HepG2 (cell line): Measurements from ENCODE around the gene SLC13A5. TPM values are rescaled to one million over a fixed set of nuclear protein-coding genes. Genes with fewer than 3 reads are reported as not detected.

Source experiments
- CEBPZ ChIP-seq: IDR thresholded peaks from 2 replicates; pipeline ENCODE4 v1.6.1; 2012; ENCODE audit warnings: low read length, improper control_type of control experiment
- CREM ChIP-seq, 2 experiments: sonication (generic) in 1 of 2; formaldehyde crosslinking in 1 of 2; IDR thresholded peaks; 2 replicates each; pipeline versions ENCODE4 v1.4.0 to v1.6.1; 2016 to 2020; ENCODE audit warnings: antibody characterized with exemption in 1 of 2, mild to moderate bottlenecking in 1 of 2, missing genetic modification reagents in 1 of 2
- GTF2F1 ChIP-seq: fragments of 150-350 bp; IDR thresholded peaks from 2 replicates; pipeline ENCODE4 v1.6.1; 2014; ENCODE audit warnings: low read length
- KLF6 ChIP-seq: IDR thresholded peaks from 2 replicates; pipeline ENCODE4 v1.8.0; 2016; ENCODE audit warnings: missing biosample characterization, missing genetic modification reagents
- MEIS1 ChIP-seq: sonication (generic); formaldehyde crosslinking; IDR thresholded peaks from 2 replicates; pipeline ENCODE4 v1.9.0; 2021; ENCODE audit warnings: mild to moderate bottlenecking, missing genetic modification reagents, moderate library complexity, borderline replicate concordance
- NCOA1 ChIP-seq: sonication (generic); formaldehyde crosslinking; IDR thresholded peaks from 2 replicates; pipeline ENCODE4 v1.9.0; 2021; ENCODE audit warnings: missing genetic modification reagents
- PAF1 ChIP-seq: IDR thresholded peaks from 2 replicates; pipeline ENCODE4 v1.6.1; 2016; ENCODE audit warnings: missing genetic modification reagents, missing compliant biosample characterization
- POLR2AphosphoS5 ChIP-seq: IDR thresholded peaks from 2 replicates; pipeline ENCODE4 v1.6.1; 2012; ENCODE audit warnings: low read depth, low read length
- RFX3 ChIP-seq: IDR thresholded peaks from 2 replicates; pipeline ENCODE4 v1.6.1; 2016; ENCODE audit warnings: missing biosample characterization, missing genetic modification reagents
- RFX5 ChIP-seq: IDR thresholded peaks from 2 replicates; pipeline ENCODE4 v1.6.1; 2011; ENCODE audit warnings: low read depth, low read length, improper control_type of control experiment
- TGIF2 ChIP-seq: IDR thresholded peaks from 2 replicates; pipeline ENCODE4 v1.6.1; 2016; ENCODE audit warnings: control low read depth, missing compliant biosample characterization
- ZBTB10 ChIP-seq: sonication (generic); formaldehyde crosslinking; IDR thresholded peaks from 2 replicates; pipeline ENCODE4 v1.4.0; 2020; ENCODE audit warnings: missing genetic modification reagents, borderline replicate concordance
- ZBTB34 ChIP-seq: sonication (generic); formaldehyde crosslinking; IDR thresholded peaks from 2 replicates; pipeline ENCODE4 v1.8.0; 2022; ENCODE audit warnings: mild to moderate bottlenecking, missing genetic modification reagents
- ZNF354B ChIP-seq: sonication (generic); formaldehyde crosslinking; IDR thresholded peaks from 2 replicates; pipeline ENCODE4 v1.8.0; 2022; ENCODE audit warnings: mild to moderate bottlenecking, missing genetic modification reagents
- ZNF557 ChIP-seq: sonication (generic); formaldehyde crosslinking; IDR thresholded peaks from 2 replicates; pipeline ENCODE4 v1.4.0; 2020; ENCODE audit warnings: missing genetic modification reagents
- ZNF563 ChIP-seq: sonication (generic); formaldehyde crosslinking; IDR thresholded peaks from 2 replicates; pipeline ENCODE4 v1.8.0; 2022; ENCODE audit warnings: mild to moderate bottlenecking, moderate library complexity, missing genetic modification reagents
- ZNF609 ChIP-seq: sonication (generic); formaldehyde crosslinking; IDR thresholded peaks from 2 replicates; pipeline ENCODE4 v1.4.0; 2020; ENCODE audit warnings: mild to moderate bottlenecking, missing genetic modification reagents, borderline replicate concordance
- ZNF839 ChIP-seq: sonication (generic); formaldehyde crosslinking; IDR thresholded peaks from 2 replicates; pipeline ENCODE4 v1.4.0; 2020; ENCODE audit warnings: missing genetic modification reagents, mild to moderate bottlenecking, borderline replicate concordance
- polyA plus RNA-seq, 8 experiments: library from polyadenylated mRNA; depleted of rRNA in 3 of 8; stranded (reverse) in 7 of 8; unstranded in 1 of 8; fragments of >200 nt; fragmentation: Illumina TruSeq in 4 of 8; extraction: Trizol in 4 of 8; gene quantifications; 2 replicates each; pipeline versions ENCODE4 v1.2.1 to v1.2.3, GENCODE V29; 2011 to 2016; ENCODE audit warnings: low read depth in 4 of 8, missing spikeins in 1 of 8, mixed read lengths in 1 of 8; ENCODE audit not compliant: insufficient read depth in 1 of 8
- total RNA-seq, 5 experiments: library from RNA; depleted of rRNA; stranded (reverse); fragments of >200 nt; fragmentation: Illumina TruSeq; extraction: Trizol; gene quantifications; 2 replicates each; pipeline ENCODE4 v1.2.3, GENCODE V29; 2016; ENCODE audit warnings: low read depth in 1 of 5

SLC13A5 gene
- total and polyA plus RNA-seq, 2 of the 13 experiments (the other 11 are each of a cell fraction or from before 2014, with no cell fraction given), result 42.8 to 310 TPM

GRCh38 chr17:6651919-6652452 is 61.2 kb downstream of the SLC13A5 start (continued):
- TF ChIP-seq ZBTB10 (CRISPR knock-in tag) (peak; percentile 88), ZBTB34 (peak; percentile 69; the same call in 1 of the 2 replicates), ZNF609 (CRISPR knock-in tag) (peak; percentile 75; the same call in 1 of the 2 replicates), ZNF563 (CRISPR knock-in tag) (peak; percentile 99), POLR2AphosphoS5 (no peak), CEBPZ (no peak), GTF2F1 (no peak), ZNF839 (CRISPR knock-in tag) (peak; percentile 95), NCOA1 (CRISPR knock-in tag) (peak; percentile 85; the same call in 1 of the 2 replicates), PAF1 (CRISPR knock-in tag) (no peak), MEIS1 (CRISPR knock-in tag) (peak; percentile 93), RFX3 (CRISPR knock-in tag) (no peak), ZNF354B (CRISPR knock-in tag) (0 out of 2 replicates have a peak, but pooled peaks have one; percentile 89), ZNF557 (CRISPR knock-in tag) (peak; percentile 91), CREM (IDR thresholded peaks at IDR 0.05) (no peak), CREM (CRISPR knock-in tag; IDR thresholded peaks at IDR 0.05) (no peak), TGIF2 (peak; percentile 33; the same call in 1 of the 2 replicates), KLF6 (CRISPR knock-in tag) (peak; percentile 96), RFX5 (no peak)
